Neural cell (in vitro differentiated cells): ENCODE data around the gene PCGF1. TPM values are rescaled to one million over a fixed set of nuclear protein-coding genes. Genes with fewer than 3 reads are reported as not detected.
A peak's percentile ranks its signal among the peaks of the same experiment; 100 is the strongest.

Source experiments
- H2AFZ ChIP-seq: fragments of 200-600, 300-800 bp; sonication (generic), shearing (Covaris generic); 2 replicates; pipeline ENCODE4 v1.6.0; 2014; ENCODE audit warnings: low read depth, mild to moderate bottlenecking, antibody characterized with exemption, low read length, moderate library complexity
- H3F3A ChIP-seq: fragments of 200-600 bp; shearing (Covaris generic); 2 replicates; pipeline ENCODE4 v1.6.1; 2016; ENCODE audit warnings: mild to moderate bottlenecking, moderate library complexity, mixed read lengths, antibody characterized with exemption, low read length; ENCODE audit not compliant: insufficient read depth, poor library complexity, severe bottlenecking
- H3K27ac ChIP-seq: fragments of 200-600, 300-800 bp; sonication (generic), shearing (Covaris generic); 2 replicates; pipeline ENCODE4 v1.5.1; 2014; ENCODE audit warnings: mild to moderate bottlenecking, low read length, moderate library complexity
- H3K27me3 ChIP-seq: fragments of 300-800, 200-600 bp; sonication (generic), shearing (Covaris generic); 2 replicates; pipeline ENCODE4 v1.6.0; 2014; ENCODE audit warnings: mild to moderate bottlenecking, low read depth, low read length, moderate library complexity; ENCODE audit not compliant: insufficient read depth
- H3K36me3 ChIP-seq: fragments of 300-800, 200-600 bp; sonication (generic), shearing (Covaris generic); 2 replicates; pipeline ENCODE4 v1.5.1; 2014; ENCODE audit warnings: mild to moderate bottlenecking, antibody characterized with exemption, low read length, moderate library complexity; ENCODE audit not compliant: insufficient read depth
- H3K4me2 ChIP-seq: fragments of 300-800, 200-600 bp; sonication (generic), shearing (Covaris generic); 2 replicates; pipeline ENCODE4 v1.6.0; 2014; ENCODE audit warnings: mild to moderate bottlenecking, low read length
- H3K4me3 ChIP-seq: fragments of 300-800, 200-600 bp; sonication (generic), shearing (Covaris generic); 2 replicates; pipeline ENCODE4 v1.5.1; 2014; ENCODE audit warnings: mild to moderate bottlenecking, low read length, moderate library complexity
- H3K79me2 ChIP-seq: fragments of 200-600 bp; shearing (Covaris generic); replicated peaks from 2 replicates; pipeline ENCODE4 v1.6.0; 2014; ENCODE audit warnings: mild to moderate bottlenecking, low read length, moderate library complexity; ENCODE audit not compliant: insufficient read depth
- H3K9ac ChIP-seq: fragments of 300-800, 200-600 bp; sonication (generic), shearing (Covaris generic); 2 replicates; pipeline ENCODE4 v1.6.1; 2016; ENCODE audit warnings: mild to moderate bottlenecking, low read length, mixed read lengths
- H3K9me2 ChIP-seq: fragments of 200-600 bp; shearing (Covaris generic); 2 replicates; pipeline ENCODE4 v1.6.1; 2016; ENCODE audit warnings: mild to moderate bottlenecking, low read length, mixed read lengths; ENCODE audit not compliant: insufficient read depth
- H3K9me3 ChIP-seq: fragments of 200-600, 300-800 bp; sonication (generic), shearing (Covaris generic); 2 replicates; pipeline ENCODE4 v1.6.1; 2016; ENCODE audit warnings: mild to moderate bottlenecking, mixed run types, low read length, moderate library complexity, mixed read lengths
- H4K20me1 ChIP-seq: fragments of 200-600 bp; shearing (Covaris generic); 2 replicates; pipeline ENCODE4 v1.6.1; 2016; ENCODE audit warnings: mild to moderate bottlenecking, mixed run types; ENCODE audit not compliant: insufficient read depth
- CTCF ChIP-seq: fragments of 450-650 bp; IDR thresholded peaks from 2 replicates; pipeline ENCODE4 v1.5.1; 2014; ENCODE audit warnings: antibody characterized with exemption, mild to moderate bottlenecking, moderate library complexity; ENCODE audit not compliant: poor library complexity, severe bottlenecking
- EP300 ChIP-seq: fragments of 450-650 bp; conservative IDR thresholded peaks from 2 replicates; pipeline ENCODE4 v1.6.1; 2014; ENCODE audit warnings: antibody characterized with exemption, mild to moderate bottlenecking, moderate library complexity; ENCODE audit not compliant: poor library complexity, severe bottlenecking
- EZH2 ChIP-seq: fragments of 200-600, 300-800 bp; shearing (Covaris generic), sonication (generic); IDR thresholded peaks from 2 replicates; pipeline ENCODE4 v1.6.1; 2014; ENCODE audit warnings: antibody characterized with exemption, low read length, borderline replicate concordance, mild to moderate bottlenecking; ENCODE audit not compliant: insufficient read depth, poor library complexity, severe bottlenecking
- MXI1 ChIP-seq: fragments of 450-650 bp; conservative IDR thresholded peaks from 2 replicates; pipeline ENCODE4 v1.6.1; 2014; ENCODE audit warnings: antibody characterized with exemption, mild to moderate bottlenecking; ENCODE audit not compliant: poor library complexity, severe bottlenecking
- POLR2AphosphoS5 ChIP-seq: IDR thresholded peaks from 2 replicates; pipeline ENCODE4 v1.6.1; 2012
- RAD21 ChIP-seq: fragments of 450-650 bp; conservative IDR thresholded peaks from 2 replicates; pipeline ENCODE4 v1.6.1; 2014; ENCODE audit warnings: antibody characterized with exemption, mild to moderate bottlenecking, moderate library complexity
- REST ChIP-seq: IDR thresholded peaks from 2 replicates; pipeline ENCODE4 v1.6.1; 2012; ENCODE audit warnings: borderline replicate concordance
- SMC3 ChIP-seq: fragments of 450-650 bp; conservative IDR thresholded peaks from 2 replicates; pipeline ENCODE4 v1.6.1; 2014; ENCODE audit warnings: antibody characterized with exemption, mild to moderate bottlenecking, moderate library complexity; ENCODE audit not compliant: poor library complexity
- TAF1 ChIP-seq: IDR thresholded peaks from 2 replicates; pipeline ENCODE4 v1.6.1; 2012; ENCODE audit warnings: low read depth
- polyA plus RNA-seq: library from polyadenylated mRNA; depleted of rRNA; stranded (reverse); fragments of >200 nt; gene quantifications from 2 replicates; pipeline ENCODE4 v1.2.3, GENCODE V29; 2014

The PCGF1 gene
- polyA plus RNA-seq, 1 donor from 2014 or later: 30.2 TPM

- H3F3A ChIP-seq: no peaks in the 10 kb centered on the region
- H3K9me2 ChIP-seq: no peaks in the 10 kb centered on the region
- H3K27me3 ChIP-seq: no peaks in the 10 kb centered on the region
- peak overlapping the region; percentile 84 for H3K4me2 ChIP-seq
- H3K9ac ChIP-seq: peak overlapping the region; percentile 94
- TF ChIP-seq CTCF (no peak), MXI1 (no peak), TAF1 (no peak), SMC3 (no peak), REST (no peak), EZH2 (no peak)
- H2AFZ ChIP-seq: peak overlapping the region; percentile 69
- peaks cover 3% of the 10 kb centered on the region for H3K36me3 ChIP-seq
- H3K9me3 ChIP-seq: no peaks in the 10 kb centered on the region
- H3K27ac ChIP-seq: peak overlapping the region; percentile 87
- H3K79me2 ChIP-seq: peaks cover 26% of the 10 kb centered on the region
- peak overlapping the region; percentile 100 for H3K4me3 ChIP-seq
- H4K20me1 ChIP-seq: no peaks in the 10 kb centered on the region
Measured at GRCh38 chr2:74481961-74482800, 25.3 kb downstream of the PCGF1 start.

GRCh38 chr2:74481431-74481830 lies 26.1 kb downstream of the PCGF1 start:
- peak overlapping the region; percentile 87 for H3K27ac ChIP-seq
- H3K79me2 ChIP-seq: peaks cover 26% of the 10 kb centered on the region
- H3K36me3 ChIP-seq: peaks cover 3% of the 10 kb centered on the region
- H3K4me2 ChIP-seq: peak overlapping the region; percentile 84
- peak overlapping the region; percentile 100 for H3K4me3 ChIP-seq
- TF ChIP-seq MXI1 (no peak), CTCF (no peak), RAD21 (no peak), EZH2 (no peak), POLR2AphosphoS5 (no peak), TAF1 (no peak), EP300 (no peak), REST (no peak), SMC3 (no peak)
- no peaks in the 10 kb centered on the region for H3K9me3 ChIP-seq
- H4K20me1 ChIP-seq: no peaks in the 10 kb centered on the region
- H3K9me2 ChIP-seq: no peaks in the 10 kb centered on the region
- H3F3A ChIP-seq: no peaks in the 10 kb centered on the region
- no peak overlapping the region for H2AFZ ChIP-seq
- peak overlapping the region; percentile 94 for H3K9ac ChIP-seq
- H3K27me3 ChIP-seq: no peaks in the 10 kb centered on the region
